Stimulated activated CD8-positive, alpha-beta memory T cell treated with anti-CD3 and anti-CD28 coated beads, Interleukin-12 subunit alpha, Interleukin-12 subunit beta, amount 100 ng/mL, for 1 hour (primary cell): Measurements from ENCODE around the gene PDZD7.

ENCODE experiments used
- DNase-seq: peaks from one replicate; pipeline ENCODE4 v3.0.0-alpha.2; 2020; ENCODE audit warnings: low read depth

Gene PDZD7

DNA sequence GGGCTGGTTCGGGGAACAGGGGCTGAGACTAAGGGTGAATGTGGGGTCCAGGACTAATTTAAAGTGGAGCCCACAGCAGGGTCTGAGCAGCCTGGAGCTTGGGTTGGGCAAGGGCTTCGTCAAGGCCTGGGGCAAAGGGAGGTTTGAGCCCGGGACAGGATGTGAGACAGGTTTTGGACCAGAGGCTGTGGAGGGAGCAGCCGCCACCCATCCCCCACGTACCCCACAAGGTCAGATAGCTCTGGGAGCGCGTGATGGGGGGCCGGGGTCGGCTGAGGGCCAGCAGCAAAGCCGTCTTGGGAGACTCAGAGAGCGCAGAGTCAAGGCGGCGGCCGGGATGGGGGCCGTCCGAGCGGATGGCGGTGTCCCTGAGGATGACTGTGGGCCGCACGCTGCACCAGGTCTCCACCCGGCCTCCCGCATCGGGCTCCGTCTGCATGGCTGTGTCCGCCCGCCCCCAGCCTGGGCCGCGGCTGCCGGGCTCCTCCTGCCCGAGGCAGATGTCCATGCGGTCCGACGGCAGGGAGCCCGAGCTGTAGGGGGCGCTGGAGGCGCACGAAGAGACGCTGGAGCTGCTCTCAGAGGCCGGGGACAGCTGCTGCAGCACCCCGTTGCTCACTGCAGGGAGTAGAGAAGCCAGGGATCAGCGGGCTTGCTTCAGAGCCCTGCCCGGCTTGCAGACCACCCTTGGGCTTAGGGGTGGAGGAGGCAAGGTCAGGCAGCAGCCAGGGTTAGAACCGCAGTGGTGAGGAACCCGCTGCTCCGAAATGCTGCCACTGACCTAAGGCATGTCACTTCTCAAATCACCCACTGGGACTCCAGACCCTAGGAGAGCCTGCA lies 12.1 kb downstream of the PDZD7 start:
- DNase-seq = peak; percentile 63

DNA sequence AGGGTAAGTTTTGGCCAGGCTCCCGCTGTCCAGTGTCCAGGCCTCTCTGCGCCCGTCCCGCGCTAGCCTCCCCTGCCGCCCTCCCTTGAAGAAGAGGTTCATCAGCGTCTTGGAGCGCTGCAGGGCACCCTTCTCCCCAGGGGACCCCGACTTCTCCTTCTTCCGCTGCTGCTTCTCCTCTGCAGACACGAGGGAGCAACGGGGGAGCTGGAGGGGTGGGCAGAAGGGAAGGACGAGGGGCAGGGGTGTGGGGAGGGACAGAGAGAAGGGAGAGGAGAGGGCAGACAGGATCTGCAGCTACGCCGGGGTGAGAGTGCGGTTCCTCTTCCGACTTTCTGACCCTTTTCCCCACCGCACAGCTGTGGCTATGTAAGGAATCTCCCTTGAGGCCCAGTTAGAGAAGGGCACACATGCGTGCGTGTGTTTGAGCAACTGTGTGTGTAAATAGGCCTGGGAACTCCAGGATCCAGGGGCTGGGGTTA lies 12.8 kb downstream of the PDZD7 start:
- DNase-seq = no peak

GRCh38 chr10:101016814-101017213 lies 14.1 kb downstream of the PDZD7 start:
- no peak for DNase-seq

DNA sequence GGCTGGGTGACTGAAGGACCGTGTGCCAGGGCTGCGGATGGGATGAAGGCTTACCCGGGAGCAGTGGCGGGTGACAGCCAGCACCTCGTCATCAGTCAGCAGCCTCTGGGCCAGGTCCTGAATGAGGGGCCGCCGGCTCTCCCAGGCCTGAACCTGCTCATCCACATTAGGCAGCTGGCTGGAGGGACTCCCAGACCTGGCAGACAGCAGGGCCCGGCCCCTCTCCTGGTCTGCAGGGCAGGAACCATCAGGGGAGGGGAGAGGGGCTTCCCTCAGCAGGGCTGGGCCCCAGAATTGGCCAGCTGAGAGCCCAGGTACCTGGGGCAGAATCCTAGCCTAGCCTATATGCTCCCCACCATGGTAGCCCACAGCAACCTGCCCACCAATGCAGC lies 15.4 kb downstream of the PDZD7 start:
- DNase-seq = no peak

DNA sequence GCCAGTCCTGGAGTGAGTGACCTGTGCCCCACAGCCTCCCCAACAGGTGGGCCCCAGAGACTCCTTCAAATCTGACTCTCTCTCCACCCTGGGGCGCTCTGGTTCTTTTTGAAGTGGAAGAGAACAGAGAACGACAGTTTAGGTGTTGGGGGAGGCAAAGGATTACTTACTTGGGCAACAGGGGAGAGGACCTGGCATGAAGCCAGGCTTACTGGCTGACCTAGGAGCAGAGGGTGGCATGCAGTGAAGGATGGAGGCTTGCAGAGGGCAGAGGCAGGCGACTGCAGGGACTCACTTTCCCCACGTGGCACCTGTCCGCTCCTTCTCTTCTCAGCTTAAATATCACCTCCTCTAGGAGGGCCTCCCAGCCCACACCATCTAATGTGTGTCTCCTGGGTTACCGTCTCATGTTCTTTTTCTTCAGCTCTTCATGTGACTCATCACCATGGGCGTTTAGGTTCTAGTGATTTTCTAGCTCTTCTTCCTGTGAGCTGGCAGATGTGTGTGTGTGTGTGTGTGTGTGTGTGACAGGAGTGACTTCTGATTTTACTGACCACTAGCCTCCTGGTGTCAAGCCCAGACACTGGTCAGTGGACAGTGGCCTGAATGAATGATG lies 15.9 kb downstream of the PDZD7 start:
- DNase-seq = no peak

- peak; percentile 67 for DNase-seq
Measured at GRCh38 chr10:101014230-101014884, 16.6 kb downstream of the PDZD7 start.

GRCh38 chr10:101013365-101013825 lies 17.5 kb downstream of the PDZD7 start:
- no peak for DNase-seq

DNA sequence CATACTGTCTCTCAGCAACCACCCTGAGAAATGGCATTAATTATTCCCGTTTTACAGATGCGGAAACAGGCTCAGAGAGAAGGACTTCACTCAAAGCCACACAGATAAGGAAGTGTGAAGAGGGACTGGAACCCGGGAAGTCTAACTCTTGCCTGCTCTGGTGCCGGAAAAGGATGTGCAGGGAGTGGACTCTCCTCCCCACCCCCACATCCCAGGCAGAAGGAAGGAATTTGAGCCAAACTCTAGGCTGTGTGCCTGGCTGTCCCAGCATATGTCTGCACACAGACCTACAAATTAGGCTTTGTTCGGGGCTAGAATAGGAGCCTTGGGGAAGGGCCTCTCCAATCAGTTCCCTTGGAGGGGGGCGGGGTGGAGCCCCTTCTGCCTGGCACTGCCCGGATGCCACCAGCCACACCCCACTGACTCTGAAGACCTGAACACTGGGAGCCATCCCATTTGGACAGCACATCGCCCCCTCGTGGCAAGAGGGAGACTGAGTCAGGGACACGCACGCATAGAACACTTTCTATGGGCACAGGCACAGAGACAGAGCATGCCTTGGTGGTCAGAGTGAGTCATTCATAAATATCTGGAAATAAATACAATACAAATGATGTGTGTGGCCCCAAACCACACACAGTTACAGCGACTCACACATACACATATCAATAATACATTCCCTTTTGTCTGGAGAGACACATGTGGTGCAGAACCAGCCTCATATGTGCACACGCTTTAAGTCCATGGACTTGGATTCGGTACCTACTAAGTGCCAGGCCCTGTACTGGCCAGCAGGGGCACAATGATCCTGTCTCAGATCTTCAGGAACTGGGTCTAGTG lies 18.2 kb downstream of the PDZD7 start:
- peak; percentile 62 for DNase-seq

DNA sequence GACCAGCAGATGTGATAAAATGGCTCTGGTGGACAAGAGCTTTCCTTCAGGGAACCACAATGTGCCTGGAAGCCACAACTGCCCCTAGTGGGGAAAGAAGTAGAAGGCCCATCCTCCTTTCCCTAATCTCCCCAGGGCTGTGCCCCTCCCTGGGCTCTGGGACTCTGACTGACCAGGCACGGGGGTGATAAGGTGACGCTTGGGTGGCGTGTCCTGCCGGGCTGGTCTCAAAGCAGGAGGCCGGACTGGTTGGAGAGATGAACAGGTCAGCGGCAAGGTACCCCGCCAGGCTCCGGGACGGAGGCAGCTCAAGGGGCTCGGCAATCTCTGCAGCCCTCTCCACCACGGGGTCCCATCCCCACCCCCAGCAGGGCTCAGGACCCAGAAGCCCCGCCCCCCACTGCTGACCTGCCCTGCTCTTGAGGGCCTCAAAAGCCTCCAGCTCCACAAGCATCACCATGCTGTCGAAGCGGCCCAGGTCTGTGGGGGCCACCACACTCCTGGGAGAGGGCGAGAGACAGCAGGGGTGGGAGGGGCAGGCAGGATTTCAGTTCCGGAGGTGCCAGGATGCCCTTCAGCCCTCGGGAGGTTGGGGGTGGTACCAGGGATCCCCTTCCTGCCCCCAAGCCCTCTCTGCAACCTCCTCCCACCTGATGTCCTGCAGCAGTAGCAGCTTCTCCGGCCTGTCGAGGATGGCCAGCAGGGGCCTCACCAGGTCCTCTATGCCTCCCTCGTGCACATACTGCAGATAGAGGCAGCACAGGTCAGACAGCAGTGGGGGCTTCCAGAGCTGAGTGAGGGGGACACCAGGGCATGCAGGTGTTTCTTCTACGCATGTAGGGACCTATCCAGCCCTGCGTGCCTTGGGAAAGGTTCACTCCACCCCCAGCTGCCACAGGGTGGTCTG lies 19.2 kb downstream of the PDZD7 start:
- DNase-seq = no peak

- no peak for DNase-seq
Measured at GRCh38 chr10:101010329-101010728, 20.6 kb downstream of the PDZD7 start.

DNA sequence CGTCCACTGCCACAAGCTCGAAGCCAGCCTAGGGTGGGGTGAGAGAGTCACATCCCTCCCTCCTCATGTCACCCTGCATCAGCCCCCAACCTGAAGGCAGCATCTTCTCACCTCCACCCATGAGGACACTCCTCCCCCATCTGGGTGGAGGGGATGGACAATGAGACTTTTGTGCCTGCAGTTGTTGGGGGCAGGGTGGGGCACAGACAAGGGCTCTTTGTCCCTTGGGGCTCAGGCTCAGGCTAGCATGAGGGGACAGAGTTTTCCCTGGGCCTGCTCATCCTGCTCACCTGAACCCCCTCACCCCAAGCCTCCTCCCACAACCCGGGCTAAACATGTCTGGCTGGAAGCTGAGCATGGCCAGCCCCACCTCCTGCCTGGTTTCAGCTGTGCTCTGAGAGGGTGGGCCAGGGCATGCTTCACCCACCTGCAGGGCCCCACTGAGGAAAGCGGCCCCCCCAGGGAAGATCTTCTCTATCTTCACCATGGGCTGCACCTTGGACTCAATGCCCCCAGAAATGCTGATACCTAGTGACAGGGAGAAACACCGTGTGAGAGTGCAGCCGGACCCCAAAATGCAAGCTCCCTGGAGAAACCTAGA lies 22.0 kb downstream of the PDZD7 start:
- DNase-seq = no peak

DNA sequence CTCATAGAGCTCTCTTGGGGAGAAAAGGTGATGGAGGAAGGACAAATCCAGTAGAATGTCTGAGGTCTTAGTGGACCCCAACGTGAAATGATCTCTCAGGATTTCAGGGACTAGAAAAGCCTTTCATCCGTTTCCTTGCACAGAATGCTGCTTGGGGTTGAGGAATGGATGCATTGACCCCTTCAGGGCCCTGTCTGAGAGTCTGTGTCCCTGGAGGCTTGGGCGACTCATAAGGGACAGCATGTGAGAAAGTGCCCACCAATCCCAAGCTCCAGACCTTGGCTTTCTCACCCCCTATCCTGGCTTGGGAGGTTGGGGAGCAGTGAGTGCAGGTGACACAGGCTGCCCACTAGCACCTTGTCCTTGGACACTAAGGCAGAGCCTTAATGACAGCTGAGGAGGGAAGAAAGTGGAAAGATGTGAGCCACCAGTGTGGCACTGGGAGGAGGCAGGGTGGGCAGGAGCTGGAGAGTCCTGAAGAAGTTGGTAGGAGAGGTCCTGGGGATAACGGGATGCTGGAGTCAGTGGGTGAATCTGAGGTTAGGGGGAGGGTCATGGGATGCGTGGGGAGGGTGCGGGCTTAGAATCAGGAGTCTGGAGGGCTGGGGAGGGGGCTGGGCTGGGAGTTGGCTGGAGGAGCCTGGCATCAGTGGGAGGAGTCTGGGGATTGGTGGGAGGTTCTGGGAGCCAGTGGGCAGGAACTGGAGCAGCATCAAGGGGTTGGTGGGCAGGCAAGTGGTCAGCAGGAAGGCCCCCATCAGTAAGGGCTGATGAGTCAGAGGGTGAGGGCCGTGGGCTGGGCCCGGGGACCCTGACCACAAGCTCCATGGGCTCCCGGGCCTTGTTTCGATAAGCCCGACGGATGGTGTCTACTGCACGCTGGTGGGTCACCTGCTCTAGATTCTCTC lies 22.8 kb downstream of the PDZD7 start:
- DNase-seq = no peak

GRCh38 chr10:101007099-101007711 lies 23.7 kb downstream of the PDZD7 start:
- no peak for DNase-seq

DNA sequence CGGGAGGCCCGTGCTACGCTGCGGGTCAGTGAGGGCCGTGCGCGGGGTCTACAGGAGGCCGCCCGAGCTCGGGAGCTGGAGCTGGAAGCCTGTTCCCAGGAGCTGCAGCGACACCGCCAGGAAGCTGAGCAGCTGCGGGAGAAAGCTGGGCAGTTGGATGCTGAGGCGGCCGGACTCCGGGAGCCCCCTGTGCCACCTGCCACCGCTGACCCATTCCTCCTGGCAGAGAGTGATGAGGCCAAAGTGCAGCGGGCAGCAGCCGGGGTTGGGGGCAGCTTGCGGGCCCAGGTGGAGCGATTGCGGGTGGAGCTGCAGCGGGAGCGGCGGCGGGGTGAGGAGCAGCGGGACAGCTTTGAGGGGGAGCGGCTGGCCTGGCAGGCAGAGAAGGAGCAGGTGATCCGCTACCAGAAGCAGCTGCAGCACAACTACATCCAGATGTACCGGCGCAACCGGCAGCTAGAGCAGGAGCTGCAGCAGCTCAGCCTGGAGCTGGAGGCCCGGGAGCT lies 24.3 kb downstream of the PDZD7 start:
- DNase-seq = no peak

DNA sequence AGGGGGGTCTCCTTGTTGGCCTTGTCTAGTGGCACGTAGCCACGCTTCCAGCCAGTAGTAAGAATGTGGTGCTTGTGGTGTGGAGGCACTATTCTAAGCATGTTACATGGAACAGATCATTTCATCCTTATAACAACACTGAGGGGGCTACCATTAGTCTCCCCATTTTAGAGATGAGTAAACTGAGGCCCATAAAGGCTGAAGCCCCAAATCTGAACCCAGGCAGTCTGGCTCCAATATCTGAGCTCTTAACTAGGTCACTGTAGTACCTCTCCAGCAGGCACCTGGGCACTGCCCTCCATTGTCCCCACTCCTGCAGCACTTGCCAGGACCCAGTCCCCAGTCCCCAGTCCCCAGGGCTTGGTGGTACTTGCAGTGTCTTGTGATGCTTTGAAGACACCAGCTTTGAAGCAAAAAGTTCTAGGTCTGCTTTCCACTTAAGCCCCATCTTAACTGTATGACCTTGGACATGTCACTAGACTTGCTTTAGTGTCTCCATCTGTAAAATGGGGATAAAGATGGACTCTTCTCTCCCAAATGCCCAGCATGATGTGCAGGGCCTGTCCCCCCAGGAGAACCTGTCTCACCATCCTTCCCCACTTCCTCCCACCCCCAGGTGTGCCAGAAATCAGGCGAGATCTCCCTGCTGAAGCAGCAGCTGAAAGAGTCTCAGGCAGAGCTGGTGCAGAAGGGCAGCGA lies 24.9 kb downstream of the PDZD7 start:
- no peak for DNase-seq

- no peak for DNase-seq
Measured at GRCh38 chr10:101005361-101005760, 25.6 kb downstream of the PDZD7 start.

DNA sequence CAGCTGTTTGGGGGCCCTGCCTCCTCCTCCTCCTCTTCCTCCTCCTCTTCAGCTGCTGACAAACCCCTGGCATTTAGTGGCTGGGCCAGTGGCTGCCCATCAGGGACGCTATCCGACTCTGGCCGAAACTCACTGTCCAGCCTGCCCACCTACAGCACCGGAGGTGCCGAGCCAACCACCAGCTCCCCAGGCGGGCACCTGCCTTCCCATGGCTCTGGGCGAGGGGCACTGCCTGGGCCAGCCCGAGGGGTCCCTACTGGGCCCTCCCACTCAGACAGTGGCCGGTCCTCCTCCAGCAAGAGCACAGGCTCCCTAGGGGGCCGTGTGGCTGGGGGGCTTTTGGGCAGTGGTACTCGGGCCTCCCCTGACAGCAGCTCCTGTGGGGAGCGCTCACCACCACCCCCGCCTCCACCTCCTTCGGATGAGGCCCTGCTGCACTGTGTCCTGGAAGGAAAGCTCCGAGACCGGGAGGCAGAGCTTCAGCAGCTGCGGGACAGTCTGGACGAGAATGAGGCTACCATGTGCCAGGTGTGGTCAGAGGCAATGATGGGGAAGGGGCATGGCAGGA lies 27.2 kb downstream of the PDZD7 start:
- no peak for DNase-seq

GRCh38 chr10:101002456-101002855 lies 28.5 kb downstream of the PDZD7 start:
- no peak for DNase-seq
